Lung (tissue), 12 donors: ENCODE measurements around the gene RAP2B. TPM values are rescaled to one million over a fixed set of nuclear protein-coding genes. Genes with fewer than 3 reads are reported as not detected.
A peak's percentile ranks its signal among the peaks of the same experiment; 100 is the strongest.

Experiments
- ATAC-seq: fragments of 200-7000 bp; cut with Tn5 transposase; one replicate; pipeline ENCODE4 v1.9.1; 2020; ENCODE audit warnings: moderate number of reproducible peaks; ENCODE audit not compliant: insufficient read depth, low FRiP score
- DNase-seq, 3 donors: peaks; one replicate each; pipeline ENCODE4 v3.0.0-alpha.2; 2013 to 2017
- H3K27ac ChIP-seq, 2 donors: one replicate each; pipeline ENCODE4 v1.5.1; 2013; ENCODE audit warnings: mild to moderate bottlenecking in 2 of 2, moderate library complexity in 2 of 2, control low read depth in 1 of 2, inconsistent platforms in 1 of 2, low read depth in 1 of 2, low read length in 1 of 2
- H3K27me3 ChIP-seq, 3 donors: one replicate each; pipeline ENCODE4 v1.5.1; 2013; ENCODE audit warnings: low read length in 2 of 3; ENCODE audit not compliant: control insufficient read depth in 3 of 3, insufficient read depth in 3 of 3
- H3K36me3 ChIP-seq, 4 donors: one replicate each; pipeline ENCODE4 v1.5.1; 2013; ENCODE audit warnings: low read length in 4 of 4, mild to moderate bottlenecking in 1 of 4, moderate library complexity in 1 of 4; ENCODE audit not compliant: control insufficient read depth in 4 of 4, insufficient read depth in 4 of 4
- H3K4me1 ChIP-seq, 5 donors: one replicate each; pipeline ENCODE4 v1.5.1; 2013; ENCODE audit warnings: low read length in 5 of 5, mild to moderate bottlenecking in 2 of 5, moderate library complexity in 1 of 5; ENCODE audit not compliant: control insufficient read depth in 5 of 5, insufficient read depth in 5 of 5
- H3K4me3 ChIP-seq: one replicate; pipeline ENCODE4 v1.5.1; 2013; ENCODE audit warnings: mild to moderate bottlenecking, control low read depth, moderate library complexity
- H3K9ac ChIP-seq, 2 donors: one replicate each; pipeline ENCODE4 v1.5.1; 2013; ENCODE audit warnings: low read length in 2 of 2, control low read depth in 1 of 2; ENCODE audit not compliant: insufficient read depth in 1 of 2
- H3K9me3 ChIP-seq, 4 donors: one replicate each; pipeline ENCODE4 v1.5.1; 2013; ENCODE audit warnings: low read length in 3 of 4, mild to moderate bottlenecking in 1 of 4, moderate library complexity in 1 of 4; ENCODE audit not compliant: control insufficient read depth in 4 of 4, insufficient read depth in 3 of 4
- WGBS, 2 donors: extraction: QIAGEN DNeasy Blood & Tissue Kit; methylation state at CpG; one replicate each; pipeline ENCODE4 v1.1.7; 2013; 5-methylcytosine and 5-hydroxymethylcytosine counted together
- polyA plus RNA-seq, 2 donors: library from polyadenylated mRNA; stranded (reverse); fragments of 200-250 nt; gene quantifications; one replicate each; pipeline ENCODE4 v1.2.1, GENCODE V29; 2013
- total RNA-seq, 2 donors: library from RNA; depleted of rRNA in 1 of 2; stranded (reverse); fragments of >200 nt in 1 of 2; gene quantifications; one replicate each; pipeline ENCODE4 v1.2.1, GENCODE V29; 2014 to 2021
- TF ChIP-seq, protein P1 (sequence below): IDR thresholded peaks from 2 replicates; pipeline ENCODE4 v1.5.1; 2012; ENCODE audit warnings: mild to moderate bottlenecking; ENCODE audit errors: control extremely low read depth, extremely low read depth
- donor health status: control.
- donor health status: control.
- donor health status: Bipolar disorder and iron deficiency.
- donor health status: healthy.
- donor health status: DM: yes; HTN: yes; CAD: no.

RAP2B gene
- total and polyA plus RNA-seq, 4 donors, result 7.4 to 23.8 (median 15.7) TPM

DNA sequence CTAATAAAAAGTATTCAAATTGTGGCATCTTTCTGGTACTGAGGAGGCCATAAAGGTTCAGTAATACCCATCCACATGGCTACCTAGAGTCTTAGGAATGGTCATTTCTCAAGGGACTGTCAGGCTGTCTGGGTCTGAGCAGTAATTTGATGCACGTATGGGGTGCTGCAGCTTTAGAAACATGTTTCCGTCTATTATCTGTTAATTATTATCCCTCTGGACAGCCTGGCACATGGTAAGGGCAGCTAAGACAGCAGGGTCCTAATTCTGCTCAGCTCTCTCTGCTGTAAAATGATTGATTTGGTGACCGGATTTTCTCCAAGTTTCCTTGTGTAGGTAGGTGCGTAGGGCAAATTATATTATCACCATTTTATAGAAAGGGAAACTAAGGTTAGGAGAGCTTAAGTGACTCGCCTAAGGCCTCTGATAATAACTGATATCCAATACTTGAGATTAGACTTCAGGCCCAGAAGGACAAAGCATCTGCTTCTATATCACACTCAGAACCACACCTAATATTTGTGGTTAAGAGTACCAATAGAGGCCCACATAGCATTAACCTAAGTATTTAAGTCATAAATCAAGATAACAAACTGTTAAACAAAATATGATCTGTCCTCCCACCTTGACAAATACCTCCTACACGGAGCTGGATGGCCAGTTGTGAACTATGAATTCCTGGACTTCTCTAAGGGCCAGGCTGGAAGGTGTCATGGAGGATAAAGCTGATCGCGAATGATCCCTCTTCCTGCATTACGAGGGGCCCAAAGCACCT is 2.9 kb upstream of the RAP2B start:
- Histone ChIP-seq H3K9me3 (no peaks in the 10 kb centered on the region), H3K36me3 (peaks cover 0 to 10% (median 0%) of the 10 kb centered on the region in 4 donors), H3K4me3 (no peak overlapping the region), H3K9ac (no peak overlapping the region), H3K27ac (no peak overlapping the region), H3K27me3 (no peaks in the 10 kb centered on the region), H3K4me1 (peaks cover 0 to 6% (median 0%) of the 10 kb centered on the region in 5 donors)
- DNase-seq, result no peak
- WGBS, 2 donors, result 92 to 98% methylated on average over 9 of the region's 9 CpGs
- no peak for ATAC-seq
- TF ChIP-seq, protein P1, sequence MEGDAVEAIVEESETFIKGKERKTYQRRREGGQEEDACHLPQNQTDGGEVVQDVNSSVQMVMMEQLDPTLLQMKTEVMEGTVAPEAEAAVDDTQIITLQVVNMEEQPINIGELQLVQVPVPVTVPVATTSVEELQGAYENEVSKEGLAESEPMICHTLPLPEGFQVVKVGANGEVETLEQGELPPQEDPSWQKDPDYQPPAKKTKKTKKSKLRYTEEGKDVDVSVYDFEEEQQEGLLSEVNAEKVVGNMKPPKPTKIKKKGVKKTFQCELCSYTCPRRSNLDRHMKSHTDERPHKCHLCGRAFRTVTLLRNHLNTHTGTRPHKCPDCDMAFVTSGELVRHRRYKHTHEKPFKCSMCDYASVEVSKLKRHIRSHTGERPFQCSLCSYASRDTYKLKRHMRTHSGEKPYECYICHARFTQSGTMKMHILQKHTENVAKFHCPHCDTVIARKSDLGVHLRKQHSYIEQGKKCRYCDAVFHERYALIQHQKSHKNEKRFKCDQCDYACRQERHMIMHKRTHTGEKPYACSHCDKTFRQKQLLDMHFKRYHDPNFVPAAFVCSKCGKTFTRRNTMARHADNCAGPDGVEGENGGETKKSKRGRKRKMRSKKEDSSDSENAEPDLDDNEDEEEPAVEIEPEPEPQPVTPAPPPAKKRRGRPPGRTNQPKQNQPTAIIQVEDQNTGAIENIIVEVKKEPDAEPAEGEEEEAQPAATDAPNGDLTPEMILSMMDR, result no peak

DNA sequence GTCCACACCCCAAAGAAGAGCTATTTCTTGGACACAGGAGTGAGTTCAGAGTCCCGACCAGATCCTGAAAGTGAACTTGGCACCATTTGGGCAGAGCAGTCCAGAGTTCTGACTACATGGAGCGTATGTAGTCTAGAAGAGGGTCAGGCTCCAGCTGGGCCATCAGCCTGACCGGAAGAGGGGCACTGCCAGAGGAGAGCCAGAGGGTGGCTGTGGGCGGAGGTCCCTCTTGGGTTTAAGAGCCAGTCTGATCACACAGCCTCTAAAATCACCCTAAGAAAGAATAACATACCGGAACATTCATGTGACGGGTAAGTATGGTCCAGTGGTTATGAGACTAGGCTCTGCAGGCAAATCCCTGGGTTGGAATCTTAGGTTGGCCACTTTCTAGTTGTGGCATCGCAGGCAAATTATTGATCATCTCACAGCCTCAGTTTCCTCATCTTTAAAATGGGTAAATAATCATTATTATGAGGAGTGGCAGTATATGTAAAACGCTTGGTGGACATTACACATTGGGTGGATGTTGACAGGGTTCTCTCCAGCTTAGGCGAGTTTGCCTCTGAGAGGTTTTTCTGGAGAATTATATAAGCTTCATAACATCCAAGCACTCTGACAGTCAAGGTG is 2.1 kb upstream of the RAP2B start:
- Histone ChIP-seq H3K4me1 (peaks cover 0 to 10% (median 0%) of the 10 kb centered on the region in 5 donors), H3K27me3 (no peaks in the 10 kb centered on the region), H3K36me3 (peaks cover 0 to 13% (median 1%) of the 10 kb centered on the region in 4 donors), H3K4me3 (peak overlapping the region; percentile 57), H3K9me3 (no peaks in the 10 kb centered on the region), H3K9ac (peak overlapping the region; percentile 63 to 89), H3K27ac (peak overlapping the region; percentile 87 to 92)
- 84 to 86% methylated on average over 9 of the region's 9 CpGs for WGBS, 2 donors
- TF ChIP-seq, protein P1, result no peak
- DNase-seq, result no peak
- ATAC-seq, result no peak

DNA sequence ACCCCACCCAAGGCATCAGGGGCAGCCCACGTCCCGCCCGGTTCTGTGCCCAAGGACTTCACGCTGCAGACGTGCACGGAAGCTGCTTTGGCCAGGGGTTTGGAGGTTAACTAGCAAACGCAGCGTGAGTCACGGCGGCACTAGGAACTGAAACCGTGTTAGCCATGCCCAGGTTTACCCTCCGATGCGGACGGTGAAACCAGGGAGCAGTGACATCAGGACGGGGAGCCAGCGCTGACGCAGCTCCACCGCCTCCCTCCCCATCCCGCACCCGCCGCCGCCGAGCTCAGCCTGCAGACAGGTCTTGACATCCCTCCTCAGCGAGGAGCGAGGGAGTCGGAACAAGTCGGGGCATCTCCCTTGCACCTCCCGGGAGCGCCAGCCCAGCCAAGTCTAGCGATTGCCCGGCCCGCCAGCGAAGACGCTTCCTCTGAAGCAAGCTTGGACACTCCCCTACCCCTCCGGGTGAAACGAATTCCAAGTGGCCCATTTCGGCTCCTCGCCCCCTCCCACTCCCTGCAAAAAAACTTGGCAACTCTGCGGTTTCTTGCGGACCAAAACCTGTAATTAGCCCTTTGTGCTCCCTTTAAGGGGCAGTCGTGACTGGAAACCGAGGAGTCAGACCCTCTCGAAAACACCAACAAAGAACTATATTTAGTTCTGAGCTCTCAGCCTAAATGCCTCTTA is 1.4 kb upstream of the RAP2B start:
- H3K9ac ChIP-seq, result peak overlapping the region; percentile 63 to 89
- peaks cover 0 to 16% (median 2%) of the 10 kb centered on the region in 4 donors for H3K36me3 ChIP-seq
- TF ChIP-seq, protein P1, result no peak
- DNase-seq, result peak; percentile 93 to 98 (median 97)
- H3K4me3 ChIP-seq, result peak overlapping the region; percentile 57
- no peaks in the 10 kb centered on the region for H3K27me3 ChIP-seq
- peak; percentile 3 for ATAC-seq
- H3K9me3 ChIP-seq, result no peaks in the 10 kb centered on the region
- peak overlapping the region; percentile 87 to 92 for H3K27ac ChIP-seq
- peaks cover 0 to 10% (median 3%) of the 10 kb centered on the region in 5 donors for H3K4me1 ChIP-seq
- 0% methylated on average over 43 of the region's 43 CpGs for WGBS, 2 donors
